Activated CD8-positive, alpha-beta T cell treated with anti-CD3 and anti-CD28 coated beads for 36 hours (primary cell): ENCODE data around the gene FCMR. TPM values are rescaled to one million over a fixed set of nuclear protein-coding genes. Genes with fewer than 3 reads are reported as not detected.

ENCODE experiments used
- ATAC-seq: fragments of 200-7000 bp; cut with Tn5 transposase; one replicate; pipeline ENCODE4 v1.10.0; 2021; ENCODE audit warnings: mild to moderate bottlenecking, moderate library complexity
- CTCF ChIA-PET: fragments of 350-600 bp; sonication (Branson Sonifier 250); formaldehyde crosslinking; loops from one replicate; lab custom pipeline; 2021; ENCODE audit warnings: antibody characterized with exemption; lab: Charles Lee
- POLR2A ChIA-PET: fragments of 350-600 bp; sonication (Branson Sonifier 250); formaldehyde crosslinking; loops from one replicate; lab custom pipeline; 2021; ENCODE audit warnings: antibody characterized with exemption; lab: Charles Lee
- DNase-seq: peaks from one replicate; pipeline ENCODE4 v3.0.0-alpha.2; 2020
- H3K27ac Mint-ChIP-seq: one replicate; pipeline ENCODE4 v1.8.0; 2021; ENCODE audit warnings: mild to moderate bottlenecking, mixed read lengths
- H3K27me3 Mint-ChIP-seq: one replicate; pipeline ENCODE4 v1.8.0; 2021; ENCODE audit warnings: mixed read lengths
- H3K36me3 Mint-ChIP-seq: one replicate; pipeline ENCODE4 v1.8.0; 2021; ENCODE audit warnings: low read depth, mixed read lengths
- H3K4me1 Mint-ChIP-seq: one replicate; pipeline ENCODE4 v1.8.0; 2021; ENCODE audit warnings: low read depth, mixed read lengths
- H3K4me3 Mint-ChIP-seq: one replicate; pipeline ENCODE4 v1.8.0; 2021; ENCODE audit warnings: mild to moderate bottlenecking, moderate library complexity, mixed read lengths
- H3K9me3 Mint-ChIP-seq: one replicate; pipeline ENCODE4 v1.8.0; 2021; ENCODE audit warnings: mixed read lengths
- CTCF ChIP-seq: fragments of 200-600 bp; IDR thresholded peaks from one replicate; pipeline ENCODE4 v1.8.0; 2022; ENCODE audit warnings: antibody characterized with exemption, mild to moderate bottlenecking
- intact Hi-C: fragments of 100-400 bp; cut with micrococcal nuclease; formaldehyde crosslinking; loops from one replicate; pipeline ENCODE4 v1.10.0; 2022
- total RNA-seq, 2 experiments: library from RNA; stranded (reverse); gene quantifications; one replicate each; pipeline ENCODE4 v1.2.3, GENCODE V29; 2021

The FCMR gene
- total RNA-seq, 2 experiments from 2014 or later, result 49.4 to 51.7 TPM

DNA sequence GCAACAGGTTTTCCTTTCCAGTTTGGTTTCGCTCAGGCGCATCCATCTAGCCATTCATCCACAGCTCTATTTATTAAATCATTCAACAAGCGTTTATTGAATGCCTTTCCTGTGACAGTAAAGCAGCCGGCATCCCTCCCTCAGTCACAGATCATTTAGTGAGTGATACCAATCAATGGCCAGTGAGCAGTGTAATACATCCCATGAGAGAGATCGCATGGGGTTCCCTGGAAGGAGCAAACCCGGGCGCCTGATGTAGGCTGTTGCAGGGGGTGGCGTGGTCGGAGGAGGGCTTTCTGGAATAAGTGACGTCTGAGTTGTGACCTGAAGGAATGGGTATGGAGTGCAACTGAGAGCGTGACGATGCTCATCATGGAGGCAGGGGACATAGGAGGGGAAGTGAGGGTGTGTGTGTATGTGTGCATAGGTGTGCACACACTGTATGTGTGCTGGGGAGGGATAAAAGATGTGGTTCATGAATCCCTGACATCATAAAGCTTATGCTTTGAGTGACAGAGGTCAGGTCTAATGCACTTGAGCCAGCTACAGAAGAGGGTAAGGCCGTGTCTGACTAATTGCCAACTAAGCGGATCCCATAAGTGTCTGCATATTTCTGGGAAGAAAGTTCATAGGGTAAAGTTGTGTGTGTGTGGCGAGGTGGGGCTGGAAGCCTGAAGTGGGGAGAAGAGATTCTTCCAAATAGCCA, 6.6 kb downstream of the FCMR start:
- DNase-seq (no peak), ATAC-seq (no peak)
- Mint-ChIP-seq H3K27me3 (no peaks in the 10 kb centered on the region), H3K9me3 (no peaks in the 10 kb centered on the region), H3K27ac (peak overlapping the region; percentile 89), H3K4me3 (peak overlapping the region; percentile 75), H3K4me1 (peaks cover 81% of the 10 kb centered on the region), H3K36me3 (peaks cover 69% of the 10 kb centered on the region)
- CTCF ChIA-PET, result interaction anchor here (0.8 to 12.9 kb wide), 11 partner anchors 8 to 194 kb away, joined by 3 to 289 read pairs (median 47); partner anchors contain the start of gene IL20
- TF ChIP-seq CTCF, result no peak
- POLR2A ChIA-PET, result interaction anchor here (0.5 to 1.4 kb wide), 2 partner anchors 57 to 409 kb away, joined by 3 to 4 read pairs; no protein-coding TSS in a partner anchor
- intact Hi-C loops, result no loop called here

DNA sequence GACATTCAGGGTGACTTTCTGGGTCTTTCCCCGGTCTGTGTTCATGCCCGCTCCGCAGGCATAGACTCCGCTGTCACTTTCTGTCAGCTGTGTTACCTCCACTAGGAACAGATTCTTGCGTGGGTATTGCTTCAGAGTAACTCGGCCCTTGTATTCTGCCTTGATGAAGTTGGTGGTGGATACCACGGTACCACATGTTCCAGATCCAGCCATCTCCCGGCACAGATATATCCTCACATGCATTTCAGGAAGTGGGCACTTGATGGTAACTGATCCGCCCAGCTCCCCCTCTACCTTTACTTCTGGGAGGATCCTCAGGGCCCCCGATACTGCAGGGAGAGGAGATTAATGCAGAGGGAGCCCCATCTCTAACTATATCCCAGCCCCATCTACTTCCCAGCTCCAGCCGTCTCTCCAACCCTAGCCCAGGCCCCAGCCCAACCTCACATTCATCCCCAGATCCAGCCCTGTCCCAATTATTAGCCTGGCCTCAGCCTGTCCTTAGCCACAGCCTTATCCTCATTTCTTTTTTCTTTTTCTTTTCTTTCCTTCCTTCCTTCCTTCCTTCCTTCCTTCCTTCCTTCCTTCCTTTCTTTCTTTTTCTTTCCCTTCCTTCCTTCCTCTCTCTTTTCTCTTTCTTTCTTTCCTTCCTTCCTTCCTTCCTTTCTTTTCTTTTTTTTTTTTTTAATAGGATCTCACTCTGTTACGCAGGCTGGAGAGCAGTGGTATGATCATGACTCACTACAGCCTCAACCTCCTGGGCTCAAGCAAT, 7.8 kb downstream of the FCMR start:
- H3K27me3 Mint-ChIP-seq, result no peaks in the 10 kb centered on the region
- no peak overlapping the region for H3K4me3 Mint-ChIP-seq
- intact Hi-C loops, result loop anchor here (2.0 to 5.0 kb wide), 2 partner anchors 105 to 177 kb away; no protein-coding TSS in a partner anchor
- no peaks in the 10 kb centered on the region for H3K9me3 Mint-ChIP-seq
- no peak for TF ChIP-seq CTCF
- H3K4me1 Mint-ChIP-seq, result peaks cover 83% of the 10 kb centered on the region
- ChIA-PET CTCF (interaction anchor here (1.1 to 12.9 kb wide), 16 partner anchors 13 to 209 kb away, joined by 3 to 289 read pairs (median 32); partner anchors contain the start of genes IL20 and IL24), POLR2A (interaction anchor here (0.6 to 1.8 kb wide), 3 partner anchors 8 to 97 kb away, joined by 3 to 6 read pairs (median 3); no protein-coding TSS in a partner anchor)
- no peak for DNase-seq
- ATAC-seq, result no peak
- H3K36me3 Mint-ChIP-seq, result peaks cover 64% of the 10 kb centered on the region
- H3K27ac Mint-ChIP-seq, result peak overlapping the region; percentile 89

- intact Hi-C loops, result loop anchor here (1.0 to 5.0 kb wide), 3 partner anchors 47 to 175 kb away; partner anchors contain the start of gene IL20
- Mint-ChIP-seq H3K27me3 (no peaks in the 10 kb centered on the region), H3K4me1 (peaks cover 86% of the 10 kb centered on the region), H3K4me3 (no peak overlapping the region), H3K9me3 (no peaks in the 10 kb centered on the region), H3K27ac (peak overlapping the region; percentile 63), H3K36me3 (peaks cover 66% of the 10 kb centered on the region)
- DNase-seq, result peak; percentile 77
- POLR2A ChIA-PET, result interaction anchor here (0.6 to 1.8 kb wide), 6 partner anchors 11 to 201 kb away, joined by 3 to 6 read pairs (median 3); no protein-coding TSS in a partner anchor
- peak; percentile 80 for TF ChIP-seq CTCF
- CTCF ChIA-PET, result interaction anchor here (0.6 to 12.9 kb wide), 71 partner anchors 9 to 442 kb away, joined by 3 to 289 read pairs (median 6); partner anchors contain the start of genes DYRK3, FCMR, IKBKE and IL10
- ATAC-seq, result peak; percentile 45
Observed at GRCh38 chr1:206912445-206913095, 9.2 kb downstream of the FCMR start.

DNA sequence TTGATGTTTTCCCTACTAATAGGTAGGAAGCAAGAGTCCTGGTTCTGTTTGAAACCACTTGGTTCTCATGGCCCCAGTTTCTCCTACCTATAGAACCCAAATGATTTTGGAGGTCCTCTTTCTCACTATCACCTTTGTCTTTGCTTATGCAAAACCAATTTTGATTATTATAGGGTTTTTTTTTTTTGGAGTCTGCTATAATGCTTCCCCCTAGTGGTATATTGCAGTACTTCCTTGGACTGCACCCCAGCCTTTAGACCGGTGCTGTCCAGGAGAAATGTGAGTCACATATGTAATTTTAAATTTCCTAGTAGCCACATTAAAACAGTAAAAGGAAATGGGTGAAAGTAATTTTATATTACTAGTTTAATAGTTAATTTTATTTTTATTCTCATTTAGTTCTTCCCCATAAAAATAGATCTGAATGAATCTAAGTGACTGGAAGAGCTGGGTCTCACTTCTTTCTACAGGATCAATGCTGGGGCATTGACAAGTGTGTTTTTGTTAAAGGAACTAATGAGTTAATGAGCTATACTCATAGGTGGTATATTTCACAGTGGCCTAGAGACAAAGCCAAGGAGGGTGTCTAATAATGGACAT, 10.6 kb downstream of the FCMR start:
- DNase-seq, result peak; percentile 58

More for the DNA sequence above, 10.6 kb downstream of the FCMR start:
- Mint-ChIP-seq H3K27me3 (no peaks in the 10 kb centered on the region), H3K36me3 (peaks cover 64% of the 10 kb centered on the region), H3K9me3 (no peaks in the 10 kb centered on the region), H3K4me3 (no peak overlapping the region), H3K27ac (no peak overlapping the region), H3K4me1 (peaks cover 85% of the 10 kb centered on the region)
- ChIA-PET CTCF (interaction anchor here (0.7 to 12.9 kb wide), 52 partner anchors 10 to 421 kb away, joined by 3 to 289 read pairs (median 12); partner anchors contain the start of genes DYRK3, FCMR, IL10 and IL19), POLR2A (interaction anchor here (0.8 to 1.4 kb wide), 3 partner anchors 101 to 171 kb away, joined by 3 read pairs; no protein-coding TSS in a partner anchor)
- TF ChIP-seq CTCF, result peak; percentile 85
- intact Hi-C loops, result loop anchor here (5.0 kb wide), 1 partner anchor 174 kb away; no protein-coding TSS in a partner anchor
- ATAC-seq, result peak; percentile 56
